ENCODE data around the gene DDX54. TPM values are rescaled to one million over a fixed set of nuclear protein-coding genes. Genes with fewer than 3 reads are reported as not detected.
A peak's percentile ranks its signal among the peaks of the same experiment; 100 is the strongest.

Gene DDX54
- total RNA-seq, 1 donor from 2014 or later = 66.7 TPM

DNA sequence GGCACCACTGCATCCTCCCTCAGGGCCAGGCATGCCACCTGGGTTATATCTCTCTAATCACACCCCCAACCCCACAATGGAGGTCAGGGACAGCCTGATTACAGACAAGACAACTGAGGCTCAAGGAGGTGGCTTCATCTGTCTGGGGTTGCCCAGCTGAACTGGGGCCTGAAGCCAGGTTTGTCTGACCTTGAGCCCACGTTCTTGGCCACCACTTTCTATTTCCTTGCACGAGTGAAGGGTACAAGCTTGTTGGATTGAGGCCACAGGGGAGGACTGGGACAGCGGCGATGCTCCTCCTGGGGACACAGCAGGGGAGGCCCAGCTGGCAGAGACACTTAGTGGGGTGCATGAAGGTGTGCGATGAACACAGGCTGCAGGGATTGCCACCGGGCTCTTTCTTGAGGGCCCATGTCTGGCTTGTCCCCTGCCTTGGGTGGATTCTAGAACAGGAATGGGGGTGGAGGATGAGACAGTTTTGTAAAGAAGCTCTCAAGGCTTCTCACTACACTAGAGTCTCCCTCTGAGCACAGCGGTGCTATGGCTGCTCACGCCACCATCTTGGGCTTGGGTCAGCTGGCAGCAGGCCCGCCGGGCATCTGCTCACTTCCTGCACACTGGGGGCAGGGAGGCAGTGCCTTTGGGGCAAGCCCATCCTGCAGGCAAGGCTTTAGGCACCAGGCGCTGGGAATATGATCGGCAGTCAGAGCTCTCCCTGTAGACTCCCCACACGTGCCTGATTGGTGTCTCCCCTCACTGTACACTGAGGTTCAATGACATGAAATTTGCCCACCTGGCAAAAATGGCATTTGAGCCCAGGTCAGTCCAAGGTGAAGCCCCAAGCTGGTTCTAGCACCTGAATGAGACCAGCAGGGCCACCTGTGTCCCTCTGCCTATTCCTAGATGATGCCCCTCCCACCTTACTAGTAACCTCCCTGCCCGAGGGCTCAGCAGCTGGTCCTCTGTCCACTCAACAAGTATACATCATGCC lies 16.2 kb upstream of the DDX54 start:
- H3K9me3 Mint-ChIP-seq = peaks cover 4% of the 10 kb centered on the region
- no peak overlapping the region for H3K27ac Mint-ChIP-seq
- H3K27me3 Mint-ChIP-seq (ENCODE audit: low read depth) = no peaks in the 10 kb centered on the region
- H3K4me3 Mint-ChIP-seq = no peak overlapping the region
- DNase-seq (ENCODE audit: low spot score in 2 of 2, unreplicated experiment in 2 of 2) = no peak
- H3K4me1 Mint-ChIP-seq = no peaks in the 10 kb centered on the region
- peaks cover 4% of the 10 kb centered on the region for H3K36me3 Mint-ChIP-seq
- TF ChIP-seq, protein P1, sequence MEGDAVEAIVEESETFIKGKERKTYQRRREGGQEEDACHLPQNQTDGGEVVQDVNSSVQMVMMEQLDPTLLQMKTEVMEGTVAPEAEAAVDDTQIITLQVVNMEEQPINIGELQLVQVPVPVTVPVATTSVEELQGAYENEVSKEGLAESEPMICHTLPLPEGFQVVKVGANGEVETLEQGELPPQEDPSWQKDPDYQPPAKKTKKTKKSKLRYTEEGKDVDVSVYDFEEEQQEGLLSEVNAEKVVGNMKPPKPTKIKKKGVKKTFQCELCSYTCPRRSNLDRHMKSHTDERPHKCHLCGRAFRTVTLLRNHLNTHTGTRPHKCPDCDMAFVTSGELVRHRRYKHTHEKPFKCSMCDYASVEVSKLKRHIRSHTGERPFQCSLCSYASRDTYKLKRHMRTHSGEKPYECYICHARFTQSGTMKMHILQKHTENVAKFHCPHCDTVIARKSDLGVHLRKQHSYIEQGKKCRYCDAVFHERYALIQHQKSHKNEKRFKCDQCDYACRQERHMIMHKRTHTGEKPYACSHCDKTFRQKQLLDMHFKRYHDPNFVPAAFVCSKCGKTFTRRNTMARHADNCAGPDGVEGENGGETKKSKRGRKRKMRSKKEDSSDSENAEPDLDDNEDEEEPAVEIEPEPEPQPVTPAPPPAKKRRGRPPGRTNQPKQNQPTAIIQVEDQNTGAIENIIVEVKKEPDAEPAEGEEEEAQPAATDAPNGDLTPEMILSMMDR (IDR thresholded peaks at IDR 0.05; ENCODE audit: unreplicated experiment) = no peak

DNA sequence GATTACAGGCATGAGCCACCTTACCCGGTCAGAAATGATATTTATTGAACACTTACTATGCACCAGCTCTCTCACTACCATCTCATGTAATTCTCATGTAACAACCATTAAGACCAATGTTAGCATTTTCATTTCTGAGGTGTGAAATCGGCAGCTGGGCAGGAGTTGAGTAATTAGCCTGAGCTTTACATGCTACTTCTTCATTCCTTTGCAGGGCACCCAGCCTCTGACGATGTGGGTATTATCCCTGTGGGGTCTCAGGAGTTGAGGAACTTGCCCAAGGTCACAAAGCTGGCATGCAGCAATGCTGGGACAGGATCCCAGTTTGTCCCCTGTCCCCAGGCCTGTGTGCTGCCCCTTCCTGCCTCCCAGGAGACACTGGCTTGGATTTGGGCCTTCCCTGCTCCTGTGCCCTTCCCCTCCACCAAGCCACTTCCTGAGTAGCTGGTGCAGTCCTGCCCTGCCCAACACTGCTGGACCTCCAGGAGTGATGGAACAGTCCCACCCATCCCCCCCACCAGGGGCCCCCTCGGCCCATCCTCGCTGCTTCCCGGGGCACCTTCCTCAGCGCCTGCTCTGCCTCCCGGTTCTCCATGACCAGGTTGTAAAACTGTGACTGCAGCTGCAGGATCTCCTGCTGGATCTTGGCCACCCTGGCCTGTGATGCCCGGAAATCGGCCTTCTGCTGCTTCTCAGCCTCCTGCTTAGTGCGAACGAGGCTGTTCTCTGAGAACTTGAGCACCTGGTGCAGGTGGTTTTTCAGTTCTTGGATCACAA lies 14.9 kb upstream of the DDX54 start:
- Mint-ChIP-seq H3K4me1 (peaks cover 4% of the 10 kb centered on the region), H3K27me3 (ENCODE audit: low read depth) (no peaks in the 10 kb centered on the region), H3K36me3 (no peaks in the 10 kb centered on the region), H3K4me3 (no peak overlapping the region), H3K9me3 (no peaks in the 10 kb centered on the region), H3K27ac (no peak overlapping the region)
- DNase-seq (ENCODE audit: low spot score in 2 of 2, unreplicated experiment in 2 of 2) = no peak
- TF ChIP-seq, protein P1 (IDR thresholded peaks at IDR 0.05; ENCODE audit: unreplicated experiment) = no peak

DNA sequence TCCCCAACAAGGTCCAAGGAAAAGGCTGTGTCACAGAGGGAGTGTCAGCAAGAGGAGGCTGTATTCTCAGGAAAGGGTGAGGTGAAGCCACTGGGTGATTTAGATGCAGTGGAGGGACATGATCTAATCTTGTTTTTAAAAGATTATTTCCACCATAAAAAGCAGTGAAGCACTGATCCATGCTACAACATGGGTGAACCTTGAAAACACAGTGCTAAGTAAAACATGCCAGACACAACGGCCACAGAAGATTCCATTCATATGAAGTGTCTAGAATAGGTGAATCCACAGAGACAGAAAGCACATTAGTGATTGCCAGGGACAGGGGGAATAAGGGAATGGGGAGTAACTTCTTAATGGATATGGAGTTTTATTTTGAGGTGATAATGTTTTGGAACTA lies 13.0 kb upstream of the DDX54 start:
- Mint-ChIP-seq H3K9me3 (no peaks in the 10 kb centered on the region), H3K4me1 (peaks cover 11% of the 10 kb centered on the region), H3K4me3 (no peak overlapping the region), H3K27me3 (ENCODE audit: low read depth) (no peaks in the 10 kb centered on the region), H3K27ac (peak overlapping the region; percentile 14), H3K36me3 (no peaks in the 10 kb centered on the region)
- TF ChIP-seq, protein P1 (IDR thresholded peaks at IDR 0.05; ENCODE audit: unreplicated experiment) = no peak
- no peak for DNase-seq (ENCODE audit: low spot score in 2 of 2, unreplicated experiment in 2 of 2)

DNA sequence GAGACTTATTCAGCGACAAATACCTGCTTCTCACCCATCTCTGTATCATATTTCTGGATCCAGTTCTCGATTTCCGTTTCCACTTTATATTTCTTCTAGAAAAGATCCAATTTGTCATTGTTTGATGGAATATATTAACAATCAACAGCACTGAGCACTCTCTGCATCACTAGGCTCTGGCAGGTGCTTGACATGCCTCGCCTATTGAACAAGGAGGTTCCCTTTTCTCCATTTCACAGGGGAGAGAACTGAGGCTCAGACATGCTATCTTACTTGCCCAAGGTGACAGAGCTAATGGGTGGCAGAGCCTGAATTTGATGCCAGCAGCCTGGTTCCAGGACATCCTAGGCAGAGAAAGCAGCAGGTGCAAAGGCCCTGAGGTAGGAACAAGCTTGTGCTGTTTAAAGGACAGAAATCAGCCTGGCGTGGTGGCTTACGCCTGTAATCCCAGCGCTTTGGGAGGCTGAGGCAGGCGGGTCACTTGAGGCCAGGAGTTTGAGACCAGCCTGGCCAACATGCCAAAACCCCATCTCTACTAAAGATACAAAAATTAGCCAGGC lies 12.3 kb upstream of the DDX54 start:
- Mint-ChIP-seq H3K36me3 (no peaks in the 10 kb centered on the region), H3K4me3 (no peak overlapping the region), H3K9me3 (no peaks in the 10 kb centered on the region), H3K27ac (no peak overlapping the region), H3K27me3 (ENCODE audit: low read depth) (no peaks in the 10 kb centered on the region), H3K4me1 (peaks cover 11% of the 10 kb centered on the region)
- DNase-seq (ENCODE audit: low spot score in 2 of 2, unreplicated experiment in 2 of 2) = no peak
- TF ChIP-seq, protein P1 (IDR thresholded peaks at IDR 0.05; ENCODE audit: unreplicated experiment) = no peak

DNA sequence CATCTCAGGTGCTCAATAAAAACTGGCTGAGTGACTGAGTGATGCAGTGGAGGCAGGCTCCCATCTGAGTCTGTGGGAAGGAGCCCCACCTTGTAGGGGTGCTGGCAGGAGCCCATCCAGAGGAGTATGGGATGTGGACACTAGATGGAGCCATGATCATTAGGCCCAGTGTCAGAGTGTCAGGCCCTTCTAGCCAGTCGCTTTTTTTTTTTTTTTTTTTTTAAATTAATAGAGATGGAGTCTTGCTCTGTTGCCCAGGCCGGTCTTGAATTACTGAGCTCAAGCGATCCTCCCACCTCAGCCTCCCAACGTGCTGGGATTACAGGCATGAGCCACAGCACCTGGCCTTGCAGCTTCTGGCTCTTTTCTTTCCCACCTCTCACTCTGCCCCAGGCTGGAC lies 11.7 kb upstream of the DDX54 start:
- Mint-ChIP-seq H3K9me3 (no peaks in the 10 kb centered on the region), H3K27me3 (ENCODE audit: low read depth) (no peaks in the 10 kb centered on the region), H3K27ac (no peak overlapping the region), H3K36me3 (peaks cover 4% of the 10 kb centered on the region), H3K4me1 (peaks cover 11% of the 10 kb centered on the region), H3K4me3 (no peak overlapping the region)
- TF ChIP-seq, protein P1 (IDR thresholded peaks at IDR 0.05; ENCODE audit: unreplicated experiment) = no peak
- DNase-seq (ENCODE audit: low spot score in 2 of 2, unreplicated experiment in 2 of 2) = no peak

All from mesothelial cell of epicardium (in vitro differentiated cells).